Measurements from ENCODE around the gene UBASH3B. TPM values are rescaled to one million over a fixed set of nuclear protein-coding genes. Genes with fewer than 3 reads are reported as not detected.

UBASH3B gene
- total RNA-seq, 1 donor from 2014 or later: 4.3 TPM

- no peak overlapping the region for H3K4me3 Mint-ChIP-seq
- no peak for TF ChIP-seq CTCF (IDR thresholded peaks at IDR 0.05)
- ChIA-PET CTCF (interaction anchor here (6.2 to 6.3 kb wide), 2 partner anchors 30 to 154 kb away, joined by 69 to 131 read pairs; no protein-coding TSS in a partner anchor), POLR2A (no interaction called here)
- no peaks in the 10 kb centered on the region for H3K4me1 Mint-ChIP-seq
- intact Hi-C loops (cut with micrococcal nuclease): no loop called here
- no peaks in the 10 kb centered on the region for H3K9me3 Mint-ChIP-seq
- DNase-seq (no peak), ATAC-seq (ENCODE audit: low read depth) (no peak)
- peaks cover 7% of the 10 kb centered on the region for H3K36me3 Mint-ChIP-seq (ENCODE audit: low read depth)
- H3K27ac Mint-ChIP-seq: no peak overlapping the region
- H3K27me3 Mint-ChIP-seq: no peaks in the 10 kb centered on the region
Observed at GRCh38 chr11:122785031-122785541, 129.6 kb downstream of the UBASH3B start.

- DNase-seq (no peak), ATAC-seq (ENCODE audit: low read depth) (no peak)
- Mint-ChIP-seq H3K36me3 (ENCODE audit: low read depth) (peaks cover 7% of the 10 kb centered on the region), H3K27me3 (no peaks in the 10 kb centered on the region), H3K27ac (no peak overlapping the region), H3K9me3 (no peaks in the 10 kb centered on the region), H3K4me1 (no peaks in the 10 kb centered on the region), H3K4me3 (no peak overlapping the region)
- no peak for TF ChIP-seq CTCF (IDR thresholded peaks at IDR 0.05)
- CTCF ChIA-PET: interaction anchor here (1.2 to 2.5 kb wide), 5 partner anchors 9 to 158 kb away, joined by 3 to 9 read pairs (median 5); no protein-coding TSS in a partner anchor
- POLR2A ChIA-PET: no interaction called here
- intact Hi-C loops (cut with micrococcal nuclease): no loop called here
Observed at GRCh38 chr11:122786896-122787295, 131.4 kb downstream of the UBASH3B start.

GRCh38 chr11:122788781-122789535 lies 133.4 kb downstream of the UBASH3B start:
- DNase-seq (no peak), ATAC-seq (ENCODE audit: low read depth) (no peak)
- no peak for TF ChIP-seq CTCF (IDR thresholded peaks at IDR 0.05)
- ChIA-PET CTCF (interaction anchor here (0.6 to 2.5 kb wide), 4 partner anchors 8 to 411 kb away, joined by 3 to 6 read pairs (median 4); no protein-coding TSS in a partner anchor), POLR2A (no interaction called here)
- Mint-ChIP-seq H3K27me3 (no peaks in the 10 kb centered on the region), H3K36me3 (ENCODE audit: low read depth) (peaks cover 7% of the 10 kb centered on the region), H3K27ac (no peak overlapping the region), H3K9me3 (no peaks in the 10 kb centered on the region), H3K4me1 (no peaks in the 10 kb centered on the region), H3K4me3 (no peak overlapping the region)
- intact Hi-C loops (cut with micrococcal nuclease): no loop called here

GRCh38 chr11:122789907-122790306 lies 134.4 kb downstream of the UBASH3B start:
- Mint-ChIP-seq H3K27me3 (no peaks in the 10 kb centered on the region), H3K4me3 (no peak overlapping the region), H3K9me3 (no peaks in the 10 kb centered on the region), H3K27ac (no peak overlapping the region), H3K36me3 (ENCODE audit: low read depth) (peaks cover 2% of the 10 kb centered on the region), H3K4me1 (no peaks in the 10 kb centered on the region)
- intact Hi-C loops (cut with micrococcal nuclease): no loop called here
- POLR2A ChIA-PET: no interaction called here
- DNase-seq (no peak), ATAC-seq (ENCODE audit: low read depth) (no peak)
- TF ChIP-seq CTCF (IDR thresholded peaks at IDR 0.05): no peak
- CTCF ChIA-PET: interaction anchor here (0.8 to 2.8 kb wide), 2 partner anchors 8 to 62 kb away, joined by 4 to 12 read pairs; no protein-coding TSS in a partner anchor

- POLR2A ChIA-PET: no interaction called here
- H3K27me3 Mint-ChIP-seq: no peaks in the 10 kb centered on the region
- no peak for DNase-seq
- no peak for TF ChIP-seq CTCF (IDR thresholded peaks at IDR 0.05)
- H3K36me3 Mint-ChIP-seq (ENCODE audit: low read depth): no peaks in the 10 kb centered on the region
- H3K27ac Mint-ChIP-seq: no peak overlapping the region
- no peak overlapping the region for H3K4me3 Mint-ChIP-seq
- CTCF ChIA-PET: interaction anchor here (1.4 to 2.8 kb wide), 3 partner anchors 10 to 229 kb away, joined by 4 to 14 read pairs (median 12); no protein-coding TSS in a partner anchor
- intact Hi-C loops (cut with micrococcal nuclease): no loop called here
- no peaks in the 10 kb centered on the region for H3K9me3 Mint-ChIP-seq
- peaks cover 4% of the 10 kb centered on the region for H3K4me1 Mint-ChIP-seq
- no peak for ATAC-seq (ENCODE audit: low read depth)
Observed at GRCh38 chr11:122791411-122791810, 135.9 kb downstream of the UBASH3B start.

Data from activated B cell treated with CpG ODN at 0.5 μM for 24 hours (primary cell).